GM19452 (cell line): ENCODE results near the gene CFAP57.

Experiments used
- ATAC-seq: cut with Tn5 transposase; IDR thresholded peaks from one replicate; pipeline ENCODE4 v1.9.1; 2021; ENCODE audit not compliant: unreplicated experiment

The CFAP57 gene

GRCh38 chr1:43274804-43275180 lies 102.7 kb downstream of the CFAP57 start:
- no peak for ATAC-seq

DNA sequence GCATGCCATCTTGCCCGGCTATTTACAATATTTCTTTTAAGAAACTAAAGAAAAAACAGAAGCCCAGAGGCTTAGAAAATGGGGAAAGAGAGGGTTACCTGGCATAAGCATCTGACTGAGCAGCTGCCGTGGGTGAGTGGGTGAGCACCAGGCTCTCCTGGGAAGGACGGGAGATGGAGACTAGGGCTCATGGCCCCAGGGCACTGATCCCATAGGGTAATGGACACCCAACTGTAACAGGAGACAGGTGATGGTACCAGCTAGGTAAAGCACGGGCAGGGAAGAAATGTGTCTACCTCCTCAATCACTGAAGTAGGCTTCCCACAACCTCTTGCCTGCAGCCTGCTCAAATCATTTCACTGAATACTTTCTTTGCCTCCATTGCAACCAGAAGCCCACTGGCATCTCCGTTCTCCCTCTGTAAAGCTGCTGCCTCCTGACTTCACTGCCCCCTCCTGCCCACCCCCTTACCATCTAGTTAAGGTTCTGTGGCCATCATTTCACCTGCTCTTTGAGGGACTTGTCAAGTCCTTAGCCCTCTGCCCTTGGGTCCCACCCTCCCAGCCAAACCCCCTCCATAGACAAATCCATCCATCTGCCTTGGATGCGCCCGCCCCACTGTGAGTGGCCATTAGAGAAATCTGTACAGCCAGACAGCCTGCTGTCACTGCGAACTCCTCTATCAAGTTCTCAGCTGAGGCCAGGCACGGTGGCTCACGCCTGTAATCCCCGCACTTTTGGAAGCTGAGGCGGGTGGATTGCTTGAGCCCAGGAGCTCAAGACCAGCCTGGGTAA lies 103.9 kb downstream of the CFAP57 start:
- no peak for ATAC-seq

GRCh38 chr1:43276673-43277072 lies 104.5 kb downstream of the CFAP57 start:
- ATAC-seq: no peak

DNA sequence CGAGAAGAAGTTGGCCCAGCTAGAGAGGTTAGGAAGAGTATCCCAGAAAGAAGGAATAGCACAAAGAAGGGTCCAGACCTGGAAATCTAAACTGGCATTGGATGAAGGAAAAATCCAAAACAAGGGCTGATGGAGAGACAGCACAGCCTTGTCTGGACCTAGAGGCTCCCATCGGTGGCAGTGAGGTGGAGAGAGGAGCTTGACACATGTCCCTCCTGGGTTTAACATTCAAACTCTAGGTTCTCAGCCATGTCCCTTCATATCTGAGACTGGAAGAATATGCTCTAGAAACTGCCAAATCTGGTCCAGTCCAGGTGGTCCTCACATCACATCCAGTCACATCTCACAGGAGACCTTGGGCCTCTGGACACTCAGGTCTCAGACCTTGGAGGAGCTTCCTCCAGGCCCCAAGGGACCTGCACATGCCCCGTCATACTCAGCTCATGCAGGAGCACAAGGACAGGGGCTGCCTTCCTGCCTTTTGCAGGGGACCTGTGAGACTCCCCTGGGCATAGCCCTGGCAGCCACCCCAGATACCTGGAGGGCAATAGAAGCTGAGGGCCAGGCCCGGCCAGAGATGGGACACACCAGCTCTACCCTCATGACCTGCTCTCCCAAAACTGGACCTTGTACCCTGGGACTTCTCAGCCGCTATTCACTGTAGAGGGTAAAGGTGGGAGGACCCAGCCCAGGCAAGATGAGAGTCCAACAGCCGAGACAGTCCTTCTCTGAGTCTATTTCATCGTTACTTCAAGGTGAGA lies 105.2 kb downstream of the CFAP57 start:
- no peak for ATAC-seq

- no peak for ATAC-seq
Observed at GRCh38 chr1:43279161-43279560, 107.0 kb downstream of the CFAP57 start.

GRCh38 chr1:43279666-43280065 lies 107.5 kb downstream of the CFAP57 start:
- ATAC-seq: no peak

DNA sequence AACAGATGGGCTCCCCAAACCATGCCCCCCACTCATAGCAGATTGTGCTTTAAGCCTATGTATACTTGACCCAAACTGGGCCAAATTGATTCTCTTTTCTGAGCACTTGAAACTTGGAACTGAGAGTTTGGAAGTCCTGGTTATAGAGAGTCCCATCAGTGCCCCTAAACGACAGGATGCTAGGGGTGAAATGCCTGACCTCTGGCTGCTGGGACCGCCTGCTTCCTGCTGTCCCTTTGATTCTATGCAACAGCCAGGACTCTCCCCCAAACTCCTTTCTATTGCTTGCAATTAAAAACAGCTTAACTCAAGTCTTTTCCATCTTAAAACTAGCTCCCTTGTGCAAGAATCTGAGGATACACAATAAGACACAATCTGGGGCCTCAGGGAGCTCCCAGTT lies 108.6 kb downstream of the CFAP57 start:
- ATAC-seq: no peak

DNA sequence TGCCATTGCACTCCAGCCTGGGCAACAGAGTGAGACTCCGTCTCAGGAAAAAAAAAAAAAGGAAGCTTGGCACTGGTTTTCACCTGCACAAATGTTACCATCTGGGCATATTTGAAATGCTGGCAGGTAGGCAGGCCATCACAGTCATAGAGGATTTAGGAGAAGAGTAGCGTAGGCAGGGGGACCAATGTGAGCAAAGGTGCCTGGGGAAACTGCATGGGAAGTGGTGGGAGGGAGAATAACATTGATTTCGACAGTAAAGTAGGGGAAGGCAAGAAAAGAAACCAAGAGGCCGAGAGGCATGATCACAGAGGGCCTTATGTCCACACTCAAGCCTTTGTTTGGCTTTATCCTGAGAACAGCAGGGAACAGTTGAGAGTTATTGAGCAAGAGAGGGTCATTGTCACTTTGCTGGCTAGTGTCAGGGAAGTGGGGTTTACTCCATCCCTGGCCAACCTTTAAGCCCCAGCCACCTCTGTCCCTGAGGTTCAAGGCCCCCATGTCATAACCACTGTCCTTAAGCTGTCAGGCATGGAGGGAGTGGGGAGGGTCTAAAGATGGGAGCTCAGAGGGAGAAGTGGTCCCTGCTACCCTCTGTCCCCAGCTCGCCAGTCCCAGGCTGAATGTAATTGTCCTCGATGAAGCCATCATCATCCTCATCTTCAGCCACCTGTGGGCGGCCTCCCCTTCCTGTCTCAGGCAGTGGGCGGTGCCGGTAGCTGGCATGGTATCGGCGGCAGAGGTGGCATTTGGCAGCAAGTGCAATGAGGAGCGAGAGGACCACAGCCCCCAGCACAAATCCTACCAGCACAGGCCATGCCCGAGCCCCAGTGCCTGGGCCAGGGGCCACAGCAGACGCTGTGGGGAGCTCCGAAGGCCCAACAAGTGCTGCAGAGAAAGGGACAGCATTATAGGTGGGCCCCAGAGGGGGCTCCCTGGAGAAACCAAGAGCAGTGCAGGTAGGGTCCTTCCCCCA lies 110.4 kb downstream of the CFAP57 start:
- no peak for ATAC-seq

DNA sequence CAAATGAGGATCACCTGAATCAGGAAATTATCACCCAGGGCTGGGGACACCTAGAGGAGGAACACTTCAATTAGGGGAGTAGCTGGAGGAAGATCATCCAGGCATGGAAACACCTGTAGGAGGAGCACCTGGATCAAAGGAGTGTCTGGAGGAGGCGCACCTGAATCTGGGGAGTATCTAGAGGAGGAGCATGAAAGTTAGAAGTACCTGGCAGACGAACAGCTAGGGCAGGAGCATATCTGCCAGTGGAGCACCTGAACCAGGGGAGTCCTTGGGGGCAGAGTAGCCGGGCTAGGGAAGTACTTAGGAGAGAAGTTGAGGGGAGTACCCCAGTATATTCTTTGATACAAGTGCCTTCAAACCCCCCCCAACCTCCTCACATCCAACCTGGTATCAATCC lies 111.9 kb downstream of the CFAP57 start:
- no peak for ATAC-seq

- ATAC-seq: no peak
Observed at GRCh38 chr1:43284546-43285110, 112.5 kb downstream of the CFAP57 start.

- no peak for ATAC-seq
Observed at GRCh38 chr1:43285269-43285990, 113.3 kb downstream of the CFAP57 start, which contains the start of gene C1orf210. Gene C1orf210, minus strand, starts transcription at chr1:43285581. Its CDS starts 2,311 bp downstream, at chr1:43283270.

DNA sequence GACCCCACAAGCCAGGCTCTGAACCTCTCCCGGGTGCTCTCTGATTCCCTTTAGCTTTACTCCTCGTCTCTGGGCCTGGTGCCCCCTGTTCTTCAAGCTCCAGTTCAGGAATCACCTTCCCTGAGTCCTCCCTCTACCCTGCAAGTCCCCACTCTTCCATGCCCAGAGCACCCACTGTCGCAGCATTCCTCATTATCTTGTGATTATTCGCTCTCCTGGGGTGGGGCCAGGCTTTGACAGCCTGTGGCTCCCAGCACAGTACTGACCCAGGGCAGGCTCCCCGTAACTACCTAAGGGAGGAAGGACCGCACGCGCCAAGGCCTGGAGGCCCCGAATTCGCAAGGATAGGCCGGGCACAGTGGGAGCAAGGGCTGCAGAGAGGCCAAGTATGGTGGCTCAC lies 114.0 kb downstream of the CFAP57 start:
- no peak for ATAC-seq

DNA sequence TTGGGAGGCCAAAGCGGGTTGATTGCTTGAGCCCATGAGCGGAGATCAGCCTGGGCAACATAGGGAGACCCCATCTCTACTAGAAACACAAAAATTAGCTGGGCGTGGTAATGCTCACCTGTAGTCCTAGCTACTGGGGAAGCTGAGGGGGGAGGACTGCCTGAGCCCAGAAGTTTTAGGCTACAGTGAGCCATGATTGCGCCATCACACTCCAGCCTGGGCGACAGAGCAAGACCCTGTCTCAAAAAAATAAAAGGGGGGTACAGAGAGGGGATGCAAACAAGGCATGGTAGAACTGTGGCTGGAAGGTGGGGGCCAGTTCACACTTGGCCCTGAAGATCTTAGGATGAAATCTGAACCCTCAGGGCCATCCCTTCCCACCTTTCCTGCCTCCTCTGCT lies 114.4 kb downstream of the CFAP57 start:
- ATAC-seq: no peak

DNA sequence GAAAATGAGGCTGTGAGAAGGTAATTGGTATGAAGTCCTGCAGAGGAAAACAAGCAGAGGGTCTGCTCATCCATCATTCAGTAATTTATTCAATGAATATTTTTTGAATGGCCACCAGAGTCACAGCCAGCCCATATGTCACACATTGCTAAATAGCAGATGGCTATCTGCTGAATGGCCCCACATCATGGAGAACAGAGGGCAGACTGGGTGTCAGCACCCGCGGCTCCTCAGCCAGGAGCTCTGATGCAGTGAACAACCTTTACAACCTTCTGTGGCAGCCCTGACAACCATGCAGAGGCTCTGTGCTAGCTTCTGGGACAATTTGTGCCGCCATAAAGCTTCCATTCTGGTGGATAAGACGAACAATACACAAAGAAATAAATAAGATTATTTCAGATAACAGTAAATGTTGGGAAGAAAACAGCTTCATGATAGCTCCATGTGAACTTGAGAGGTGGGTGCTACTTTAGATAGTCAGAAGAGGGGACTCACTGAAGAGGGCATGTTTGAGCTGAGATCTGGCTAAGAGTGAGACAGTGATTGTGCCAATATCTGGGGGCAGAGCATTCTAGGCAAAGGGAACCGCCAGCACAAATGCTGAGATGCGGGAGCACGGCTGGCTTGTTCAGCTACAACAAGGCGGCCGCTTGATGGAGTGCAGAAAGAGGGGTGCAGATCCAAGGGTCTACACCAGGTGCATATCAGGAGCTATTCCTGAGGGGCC lies 116.1 kb downstream of the CFAP57 start:
- ATAC-seq: no peak

DNA sequence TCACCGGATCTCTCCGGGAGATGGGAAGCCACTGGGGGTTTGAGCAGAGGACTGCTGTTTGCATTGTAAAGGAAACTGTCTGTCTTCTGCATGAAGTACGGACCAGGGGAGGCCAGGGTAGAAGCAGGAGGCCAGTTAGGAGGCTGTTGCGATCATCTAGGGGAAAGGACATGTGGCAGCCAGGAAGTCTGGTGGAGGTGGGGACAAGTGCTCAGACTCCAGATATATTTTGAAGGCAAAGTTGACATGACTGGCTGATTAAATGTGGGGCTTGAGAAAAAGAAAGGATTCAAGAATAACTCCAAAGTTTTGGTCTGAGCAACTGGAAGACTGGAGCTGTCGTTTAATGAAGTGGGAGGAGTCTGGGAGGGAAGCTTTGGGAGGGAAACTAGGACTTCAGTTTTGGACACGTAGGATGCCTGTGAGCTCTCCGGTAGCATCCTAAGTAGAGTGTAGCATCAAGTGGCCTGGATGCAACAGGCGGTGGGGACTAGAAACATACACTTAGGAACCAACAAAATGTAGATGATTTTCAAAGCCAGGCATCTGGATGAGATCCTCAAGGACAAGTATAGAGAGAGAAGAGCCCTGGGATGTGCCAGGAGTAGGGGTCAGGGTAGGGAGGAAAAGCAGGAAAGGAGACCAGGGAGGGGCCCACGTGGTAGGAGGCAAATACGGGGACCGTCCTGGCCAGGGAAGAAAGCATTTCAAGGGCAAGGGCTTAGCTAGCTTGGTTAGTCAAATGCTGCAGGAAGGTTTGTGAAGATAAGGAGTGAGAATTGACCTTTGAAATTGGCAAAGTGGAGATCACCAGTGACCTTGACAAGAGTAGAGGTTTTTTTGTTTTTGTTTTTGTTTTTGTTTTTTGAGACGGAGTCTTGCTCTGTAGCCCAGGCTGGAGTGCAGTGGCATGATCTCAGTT lies 116.9 kb downstream of the CFAP57 start:
- ATAC-seq: no peak

DNA sequence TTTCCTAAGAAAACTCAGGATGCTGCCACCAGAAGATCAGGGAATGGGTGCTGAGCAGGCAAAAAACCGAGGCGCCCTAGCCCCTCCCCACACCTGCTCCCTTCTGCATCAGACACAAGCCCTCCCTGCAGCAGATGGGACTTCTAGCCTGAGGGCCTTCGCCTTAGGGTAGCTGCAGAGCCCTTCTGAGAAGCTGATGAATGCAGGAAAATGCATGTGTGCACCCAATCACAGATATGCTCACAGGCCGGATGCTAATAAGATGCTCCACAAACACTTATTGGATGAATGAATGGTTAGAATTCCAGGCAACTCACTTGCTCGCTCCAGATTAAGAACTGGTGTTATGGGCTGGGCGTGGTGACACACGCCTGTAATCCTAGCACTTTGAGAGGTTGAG lies 120.1 kb downstream of the CFAP57 start:
- no peak for ATAC-seq

- no peak for ATAC-seq
Observed at GRCh38 chr1:43292679-43293078, 120.5 kb downstream of the CFAP57 start.

GRCh38 chr1:43293176-43293575 lies 121.0 kb downstream of the CFAP57 start:
- ATAC-seq: no peak
